Stimulated activated naive CD8-positive, alpha-beta T cell treated with anti-CD3 and anti-CD28 coated beads, Interleukin-15, Interleukin-2, amounts not matched to agents 100 ng/mL and 50 ng/mL, for 24 hours (primary cell): ENCODE results near the gene PDZD2.
"Not testable (repeated sequence)": the region's sequence is repeated elsewhere in the genome, so short reads cannot be mapped to it uniquely, and the experiment has no call there.

Source experiments
- H3K27ac Mint-ChIP-seq: one replicate; pipeline ENCODE4 v1.8.0; 2021; ENCODE audit warnings: mild to moderate bottlenecking, mixed read lengths
- H3K27me3 Mint-ChIP-seq: one replicate; pipeline ENCODE4 v1.8.0; 2021; ENCODE audit warnings: mixed read lengths
- H3K36me3 Mint-ChIP-seq: one replicate; pipeline ENCODE4 v1.8.0; 2021; ENCODE audit warnings: low read depth, mixed read lengths
- H3K4me1 Mint-ChIP-seq: one replicate; pipeline ENCODE4 v1.8.0; 2021; ENCODE audit warnings: low read depth, mixed read lengths
- H3K4me3 Mint-ChIP-seq: one replicate; pipeline ENCODE4 v1.8.0; 2021; ENCODE audit warnings: mild to moderate bottlenecking, mixed read lengths
- H3K9me3 Mint-ChIP-seq: one replicate; pipeline ENCODE4 v1.8.0; 2021; ENCODE audit warnings: mixed read lengths

PDZD2 gene

GRCh38 chr5:31655491-31655890, 16.6 kb downstream of the PDZD2 start:
- H3K9me3 Mint-ChIP-seq, result no peaks in the 10 kb centered on the region
- no peaks in the 10 kb centered on the region for H3K4me1 Mint-ChIP-seq
- no peak overlapping the region for H3K4me3 Mint-ChIP-seq
- H3K27ac Mint-ChIP-seq, result no peak overlapping the region
- H3K36me3 Mint-ChIP-seq, result no peaks in the 10 kb centered on the region
- peaks cover 7% of the 10 kb centered on the region for H3K27me3 Mint-ChIP-seq

DNA sequence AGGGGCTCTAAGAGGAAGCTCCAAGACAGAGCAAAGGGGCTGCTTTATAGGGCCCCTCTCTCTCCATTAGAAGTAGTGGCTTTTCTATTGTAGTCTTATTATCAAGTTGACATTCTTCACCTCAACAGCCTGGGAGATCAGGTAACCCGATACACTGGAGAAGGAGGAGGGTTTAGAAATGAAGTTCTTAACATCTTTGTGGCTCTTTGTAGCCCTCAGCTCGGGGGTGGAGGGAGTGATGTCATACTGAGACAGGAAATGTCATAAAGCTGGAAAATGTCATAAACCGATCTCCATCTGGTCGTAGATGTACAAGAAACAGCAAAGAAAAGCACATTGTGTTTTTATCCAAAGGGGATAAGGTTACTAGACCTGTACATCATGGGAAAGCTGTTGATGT, 17.9 kb downstream of the PDZD2 start:
- H3K27me3 Mint-ChIP-seq, result peaks cover 7% of the 10 kb centered on the region
- no peaks in the 10 kb centered on the region for H3K4me1 Mint-ChIP-seq
- no peak overlapping the region for H3K27ac Mint-ChIP-seq

GRCh38 chr5:31657315-31657979, 18.5 kb downstream of the PDZD2 start:
- Mint-ChIP-seq H3K27me3 (peaks cover 7% of the 10 kb centered on the region), H3K27ac (no peak overlapping the region), H3K9me3 (no peaks in the 10 kb centered on the region), H3K4me1 (no peaks in the 10 kb centered on the region), H3K36me3 (no peaks in the 10 kb centered on the region), H3K4me3 (no peak overlapping the region)

More for the DNA sequence above, 17.9 kb downstream of the PDZD2 start:
- Mint-ChIP-seq H3K4me3 (no peak overlapping the region), H3K36me3 (no peaks in the 10 kb centered on the region), H3K9me3 (no peaks in the 10 kb centered on the region)

GRCh38 chr5:31661257-31661656, 22.3 kb downstream of the PDZD2 start:
- H3K4me3 Mint-ChIP-seq, result no peak overlapping the region
- H3K27ac Mint-ChIP-seq, result no peak overlapping the region
- H3K36me3 Mint-ChIP-seq, result no peaks in the 10 kb centered on the region
- H3K9me3 Mint-ChIP-seq, result no peaks in the 10 kb centered on the region
- peaks cover 7% of the 10 kb centered on the region for H3K27me3 Mint-ChIP-seq
- no peaks in the 10 kb centered on the region for H3K4me1 Mint-ChIP-seq

DNA sequence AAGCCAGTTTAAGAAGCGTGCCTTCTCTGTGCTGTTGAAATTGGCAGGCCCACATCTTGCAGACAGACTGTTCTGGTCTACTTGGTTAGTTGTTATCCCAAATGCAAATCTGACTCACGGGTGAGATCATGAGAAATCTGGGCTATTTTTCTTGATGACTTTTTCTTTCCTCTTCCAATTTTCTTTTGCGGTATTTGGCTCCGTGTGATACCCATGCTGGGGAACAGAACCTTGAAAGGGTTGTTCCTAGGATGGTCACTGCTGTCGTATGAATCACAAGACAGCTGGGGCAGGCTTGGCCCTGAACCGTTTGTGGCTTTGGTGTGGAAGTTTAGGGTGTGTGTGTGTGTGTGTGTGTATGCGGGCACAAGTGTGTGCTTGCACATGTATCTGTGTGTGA, 24.6 kb downstream of the PDZD2 start:
- H3K4me1 Mint-ChIP-seq, result no peaks in the 10 kb centered on the region
- H3K36me3 Mint-ChIP-seq, result no peaks in the 10 kb centered on the region
- H3K27ac Mint-ChIP-seq, result no peak overlapping the region
- no peak overlapping the region for H3K4me3 Mint-ChIP-seq
- no peaks in the 10 kb centered on the region for H3K9me3 Mint-ChIP-seq
- H3K27me3 Mint-ChIP-seq, result peaks cover 3% of the 10 kb centered on the region

DNA sequence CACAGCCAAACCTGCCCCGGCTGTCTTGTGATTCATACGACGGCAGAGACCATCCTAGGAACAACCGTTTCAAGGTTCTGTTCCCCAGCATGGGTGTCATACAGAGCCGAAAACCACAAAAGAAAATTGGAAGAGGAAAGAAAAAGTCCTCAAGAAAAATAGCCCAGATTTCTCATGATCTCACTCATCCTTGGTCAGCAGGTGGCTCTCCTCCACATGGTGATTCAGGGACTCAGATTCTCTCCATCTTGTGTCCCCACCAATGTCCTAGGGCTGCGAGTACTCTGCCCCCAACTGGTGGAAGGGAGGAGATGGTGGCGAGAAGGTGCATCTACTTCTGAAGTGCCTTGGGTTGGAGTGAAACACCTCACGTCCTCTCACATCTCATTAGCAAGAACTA, 25.6 kb downstream of the PDZD2 start:
- Mint-ChIP-seq H3K4me1 (no peaks in the 10 kb centered on the region), H3K4me3 (no peak overlapping the region), H3K36me3 (no peaks in the 10 kb centered on the region), H3K27me3 (no peaks in the 10 kb centered on the region), H3K9me3 (no peaks in the 10 kb centered on the region), H3K27ac (no peak overlapping the region)

DNA sequence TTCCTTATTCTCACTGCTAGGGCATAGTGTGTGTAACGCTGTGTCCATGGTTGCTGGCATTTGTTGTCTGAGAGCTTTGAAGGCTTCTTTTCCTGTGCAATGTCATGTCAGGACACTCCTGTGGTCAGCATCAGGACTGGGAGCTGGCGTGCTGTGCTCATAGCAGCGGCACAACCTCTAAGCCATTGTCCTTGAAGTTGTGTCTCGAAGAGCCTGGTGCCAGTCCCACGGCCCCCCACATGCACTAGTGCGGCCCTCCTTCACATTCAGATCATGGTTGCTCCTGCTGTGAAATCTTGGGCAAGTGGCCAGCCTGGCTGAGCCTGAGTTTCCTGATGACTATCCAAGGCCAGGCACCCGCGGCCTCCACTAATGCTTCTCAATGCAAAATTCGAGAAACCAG, 32.4 kb downstream of the PDZD2 start:
- H3K9me3 Mint-ChIP-seq, result peaks cover 6% of the 10 kb centered on the region
- H3K27ac Mint-ChIP-seq, result no peak overlapping the region
- no peaks in the 10 kb centered on the region for H3K4me1 Mint-ChIP-seq
- H3K27me3 Mint-ChIP-seq, result no peaks in the 10 kb centered on the region
- H3K4me3 Mint-ChIP-seq, result no peak overlapping the region
- H3K36me3 Mint-ChIP-seq, result no peaks in the 10 kb centered on the region

GRCh38 chr5:31674371-31674951, 35.5 kb downstream of the PDZD2 start:
- no peaks in the 10 kb centered on the region for H3K36me3 Mint-ChIP-seq
- no peak overlapping the region for H3K4me3 Mint-ChIP-seq
- no peaks in the 10 kb centered on the region for H3K27me3 Mint-ChIP-seq
- no peaks in the 10 kb centered on the region for H3K4me1 Mint-ChIP-seq
- no peak overlapping the region for H3K27ac Mint-ChIP-seq
- H3K9me3 Mint-ChIP-seq, result peaks cover 6% of the 10 kb centered on the region

GRCh38 chr5:31675472-31675871, 36.5 kb downstream of the PDZD2 start:
- H3K4me1 Mint-ChIP-seq, result no peaks in the 10 kb centered on the region
- no peaks in the 10 kb centered on the region for H3K36me3 Mint-ChIP-seq
- no peak overlapping the region for H3K4me3 Mint-ChIP-seq

GRCh38 chr5:31678180-31678579, 39.2 kb downstream of the PDZD2 start:
- Mint-ChIP-seq H3K4me3 (no peak overlapping the region), H3K36me3 (no peaks in the 10 kb centered on the region), H3K27ac (no peak overlapping the region), H3K27me3 (no peaks in the 10 kb centered on the region), H3K9me3 (peaks cover 6% of the 10 kb centered on the region), H3K4me1 (no peaks in the 10 kb centered on the region)

More at GRCh38 chr5:31675472-31675871, 36.5 kb downstream of the PDZD2 start:
- H3K27ac Mint-ChIP-seq, result no peak overlapping the region
- peaks cover 6% of the 10 kb centered on the region for H3K9me3 Mint-ChIP-seq
- no peaks in the 10 kb centered on the region for H3K27me3 Mint-ChIP-seq

DNA sequence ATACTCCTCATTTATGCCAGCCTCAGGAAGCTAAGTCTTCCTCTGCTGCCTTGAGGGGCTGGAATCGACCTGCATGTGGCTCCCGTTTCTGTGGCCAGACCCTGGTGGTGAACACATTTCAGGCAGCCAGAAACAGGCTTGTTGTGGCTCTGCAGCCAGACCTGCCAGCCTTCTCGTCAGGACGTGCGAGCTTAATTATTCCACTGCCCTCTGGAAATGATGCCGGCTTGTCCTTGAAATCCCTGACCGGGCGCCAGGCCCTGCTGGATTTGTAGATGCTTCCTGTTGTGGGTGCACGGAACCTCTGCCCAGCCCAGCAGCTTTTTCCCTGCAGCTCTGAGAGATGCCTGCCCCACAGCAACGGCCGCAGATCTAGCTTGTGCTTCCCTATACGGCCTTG, 41.6 kb downstream of the PDZD2 start:
- Mint-ChIP-seq H3K27ac (no peak overlapping the region), H3K4me3 (no peak overlapping the region), H3K9me3 (no peaks in the 10 kb centered on the region), H3K27me3 (peaks cover 3% of the 10 kb centered on the region), H3K36me3 (no peaks in the 10 kb centered on the region), H3K4me1 (no peaks in the 10 kb centered on the region)

DNA sequence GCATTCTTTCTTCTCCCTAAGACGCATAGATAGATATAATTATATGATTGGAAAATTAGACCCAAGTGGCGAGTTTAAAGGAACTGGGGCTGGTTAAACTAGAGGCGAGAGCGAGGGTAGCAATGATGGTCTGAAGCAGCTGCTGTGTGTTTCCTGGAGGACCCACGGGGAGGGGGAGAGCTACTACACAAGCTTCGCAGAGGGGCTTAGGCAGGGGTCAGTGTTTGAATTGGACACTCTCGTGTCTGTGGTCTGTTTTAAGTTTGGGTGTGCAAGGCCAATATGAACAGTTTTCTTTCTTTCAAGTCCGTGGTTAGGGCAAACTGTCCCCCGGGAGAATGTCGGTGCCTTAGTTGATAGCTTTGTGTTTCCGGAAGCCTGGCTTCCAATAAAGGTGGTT, 43.1 kb downstream of the PDZD2 start:
- Mint-ChIP-seq H3K4me3 (no peak overlapping the region), H3K27me3 (peaks cover 3% of the 10 kb centered on the region), H3K27ac (no peak overlapping the region), H3K36me3 (no peaks in the 10 kb centered on the region), H3K9me3 (no peaks in the 10 kb centered on the region), H3K4me1 (no peaks in the 10 kb centered on the region)

DNA sequence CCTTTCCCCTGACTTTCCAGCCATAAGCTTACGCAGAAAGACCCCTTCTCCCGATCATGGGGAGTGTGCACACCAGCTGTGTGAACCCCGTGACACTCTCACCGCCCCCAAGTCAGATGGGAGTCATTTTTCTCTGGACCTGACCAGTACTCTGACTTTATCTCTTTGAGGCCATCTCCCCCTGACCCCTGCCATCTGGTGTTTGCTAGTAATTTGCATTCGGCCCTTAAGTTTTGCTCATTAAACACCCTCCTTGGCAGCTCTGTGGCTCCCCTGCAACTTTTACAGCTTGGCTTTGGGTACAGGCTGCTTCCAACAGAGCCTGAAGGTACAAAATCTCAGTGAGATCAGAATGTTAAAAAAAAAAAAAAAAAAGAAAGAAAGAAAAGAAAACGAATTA, 43.9 kb downstream of the PDZD2 start:
- Mint-ChIP-seq H3K27ac (no peak overlapping the region), H3K4me3 (no peak overlapping the region), H3K27me3 (peaks cover 3% of the 10 kb centered on the region), H3K4me1 (no peaks in the 10 kb centered on the region), H3K36me3 (no peaks in the 10 kb centered on the region), H3K9me3 (no peaks in the 10 kb centered on the region)

- H3K36me3 Mint-ChIP-seq, result no peaks in the 10 kb centered on the region
- no peak overlapping the region for H3K4me3 Mint-ChIP-seq
- H3K27ac Mint-ChIP-seq, result no peak overlapping the region
- H3K27me3 Mint-ChIP-seq, result peaks cover 3% of the 10 kb centered on the region
- H3K4me1 Mint-ChIP-seq, result no peaks in the 10 kb centered on the region
- H3K9me3 Mint-ChIP-seq, result no peaks in the 10 kb centered on the region
Observed at GRCh38 chr5:31688515-31689092, 49.7 kb downstream of the PDZD2 start.

GRCh38 chr5:31691408-31691807, 52.5 kb downstream of the PDZD2 start:
- not testable (repeated sequence) for H3K27me3 Mint-ChIP-seq, H3K9me3 Mint-ChIP-seq

More at GRCh38 chr5:31691408-31691807, 52.5 kb downstream of the PDZD2 start:
- H3K27ac Mint-ChIP-seq, H3K4me3 Mint-ChIP-seq, H3K4me1 Mint-ChIP-seq, H3K36me3 Mint-ChIP-seq: not testable (repeated sequence)
